Stimulated activated effector memory CD8-positive, alpha-beta T cell treated with anti-CD3 and anti-CD28 coated beads, Interleukin-12 subunit alpha, Interleukin-12 subunit beta, amount 100 ng/mL, for 72 hours (primary cell): ENCODE data around the gene MIX23.

Experiments
- ATAC-seq: fragments of 150-1000 bp; cut with Tn5 transposase; 2 replicates; pipeline ENCODE4 v1.10.0; 2021
- DNase-seq, 2 donors: peaks; one replicate each; pipeline ENCODE4 v3.0.0; 2021 to 2022; ENCODE audit warnings: low spot score in 2 of 2
- H3K27ac Mint-ChIP-seq: one replicate; pipeline ENCODE4 v1.8.0; 2022; ENCODE audit warnings: mild to moderate bottlenecking, mixed read lengths
- H3K36me3 Mint-ChIP-seq: one replicate; pipeline ENCODE4 v1.8.0; 2022; ENCODE audit warnings: mild to moderate bottlenecking, mixed read lengths
- H3K4me1 Mint-ChIP-seq: one replicate; pipeline ENCODE4 v1.8.0; 2022; ENCODE audit warnings: mixed read lengths
- H3K4me3 Mint-ChIP-seq: one replicate; pipeline ENCODE4 v1.8.0; 2022; ENCODE audit warnings: mild to moderate bottlenecking, mixed read lengths
- H3K9me3 Mint-ChIP-seq: one replicate; pipeline ENCODE4 v1.8.0; 2022; ENCODE audit warnings: mixed read lengths

Gene MIX23

GRCh38 chr3:122342803-122343202 is 40.2 kb downstream of the MIX23 start:
- Mint-ChIP-seq H3K36me3 (no peaks in the 10 kb centered on the region), H3K4me1 (no peaks in the 10 kb centered on the region), H3K4me3 (no peak overlapping the region), H3K27ac (no peak overlapping the region), H3K9me3 (no peaks in the 10 kb centered on the region)
- no peak for ATAC-seq
- DNase-seq, result no peak

DNA sequence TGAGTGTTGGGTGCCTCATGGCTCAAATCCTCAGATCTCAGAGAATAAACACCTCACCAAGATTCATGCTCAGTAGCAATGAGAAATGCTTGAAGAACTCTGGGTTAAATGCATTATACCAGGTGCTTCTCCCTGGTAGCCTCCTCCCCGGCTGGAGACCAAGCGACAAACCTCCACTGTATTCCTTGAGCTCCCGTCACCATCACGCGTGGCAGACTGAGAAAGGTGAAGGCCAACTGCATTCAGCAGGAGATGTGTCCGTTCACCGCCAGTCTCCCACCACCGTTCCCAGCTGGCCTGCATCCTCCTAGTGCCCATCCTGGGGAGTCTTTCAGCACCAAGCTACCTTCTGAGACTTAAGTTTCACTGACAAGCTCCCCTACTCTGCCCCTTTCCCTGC is 50.5 kb downstream of the MIX23 start:
- Mint-ChIP-seq H3K4me3 (no peak overlapping the region), H3K36me3 (no peaks in the 10 kb centered on the region), H3K27ac (no peak overlapping the region), H3K4me1 (no peaks in the 10 kb centered on the region), H3K9me3 (no peaks in the 10 kb centered on the region)
- no peak for DNase-seq
- no peak for ATAC-seq

DNA sequence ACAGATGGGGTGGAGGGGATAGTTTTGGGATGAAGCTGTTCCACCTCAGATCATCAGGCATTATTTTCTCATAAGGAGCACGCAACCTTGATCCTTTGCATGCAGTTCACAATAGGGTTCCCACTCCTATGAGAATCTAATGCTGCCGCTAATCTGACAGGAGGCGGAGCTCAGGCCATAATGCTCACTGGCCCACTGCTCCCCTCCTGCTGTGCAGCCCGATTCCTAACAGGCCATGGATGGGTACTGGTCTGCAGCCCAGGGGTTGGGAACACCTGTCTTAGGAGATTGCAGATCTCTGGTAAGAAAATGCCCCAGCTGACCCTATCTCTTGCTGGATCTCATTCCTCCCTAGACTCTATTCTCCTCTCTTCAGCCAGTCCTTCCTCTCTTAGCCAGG is 51.1 kb downstream of the MIX23 start:
- H3K27ac Mint-ChIP-seq, result no peak overlapping the region
- ATAC-seq (no peak), DNase-seq (no peak)
- no peaks in the 10 kb centered on the region for H3K4me1 Mint-ChIP-seq
- no peaks in the 10 kb centered on the region for H3K9me3 Mint-ChIP-seq
- no peak overlapping the region for H3K4me3 Mint-ChIP-seq
- no peaks in the 10 kb centered on the region for H3K36me3 Mint-ChIP-seq

DNA sequence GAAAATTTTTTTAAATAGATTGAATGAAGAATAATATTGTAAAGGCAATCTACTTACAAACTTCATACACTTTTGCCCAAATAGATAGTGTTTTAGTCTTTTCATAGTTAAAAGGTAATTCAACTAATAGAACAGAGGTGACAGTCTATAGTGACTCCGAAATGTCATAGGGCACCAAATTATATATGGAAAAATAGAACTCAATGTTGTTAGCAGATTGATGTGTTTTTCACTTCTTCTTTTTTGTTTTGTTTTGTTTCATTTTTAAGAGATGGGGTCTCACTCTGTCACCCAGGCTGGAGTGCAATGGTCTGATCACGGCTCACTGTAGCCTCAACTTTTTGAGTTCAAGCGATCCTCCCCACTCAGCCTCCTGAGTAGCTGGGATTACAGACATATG is 57.3 kb downstream of the MIX23 start:
- Mint-ChIP-seq H3K9me3 (no peaks in the 10 kb centered on the region), H3K4me1 (peaks cover 7% of the 10 kb centered on the region), H3K27ac (no peak overlapping the region), H3K4me3 (no peak overlapping the region), H3K36me3 (no peaks in the 10 kb centered on the region)
- ATAC-seq (no peak), DNase-seq (no peak)

DNA sequence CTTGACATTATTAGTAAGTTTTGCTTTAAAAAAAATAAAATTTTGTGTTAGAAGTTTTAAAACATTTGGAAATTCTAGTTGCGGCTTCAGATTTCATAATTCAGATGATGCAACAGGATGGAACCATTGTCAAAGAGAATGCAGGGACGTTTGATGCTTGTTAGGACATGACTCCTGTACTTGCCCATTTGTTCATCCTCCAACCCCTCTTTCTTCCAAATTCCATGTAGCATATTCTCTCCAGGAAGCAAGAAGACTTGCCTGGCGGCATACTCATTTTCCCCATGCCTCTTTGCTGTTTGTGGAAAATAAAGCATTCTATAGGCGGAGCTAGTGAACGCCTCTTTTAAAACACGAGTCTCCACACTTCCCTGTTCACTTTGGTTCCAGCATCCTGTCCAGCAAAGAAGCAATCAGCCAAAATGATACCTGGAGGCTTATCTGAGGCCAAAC is 58.1 kb downstream of the MIX23 start, which contains the start of gene CSTA:
Gene CSTA (plus strand): TSS at position 378 of the 453 bp plus-strand sequence. CDS start 45 bp downstream, at position 423.
- Mint-ChIP-seq H3K9me3 (no peaks in the 10 kb centered on the region), H3K4me3 (no peak within 1 kb of the TSS), H3K4me1 (peaks cover 7% of the 10 kb centered on the region), H3K36me3 (no peaks in the 10 kb centered on the region), H3K27ac (no peak within 1 kb of the TSS)
- ATAC-seq (no peak), DNase-seq (no peak)

GRCh38 chr3:122322095-122323075 is 60.6 kb downstream of the MIX23 start:
- no peak for DNase-seq
- no peaks in the 10 kb centered on the region for H3K9me3 Mint-ChIP-seq
- peak; percentile 82 for ATAC-seq
- peaks cover 7% of the 10 kb centered on the region for H3K4me1 Mint-ChIP-seq
- no peaks in the 10 kb centered on the region for H3K36me3 Mint-ChIP-seq
- H3K4me3 Mint-ChIP-seq, result no peak overlapping the region
- H3K27ac Mint-ChIP-seq, result no peak overlapping the region

DNA sequence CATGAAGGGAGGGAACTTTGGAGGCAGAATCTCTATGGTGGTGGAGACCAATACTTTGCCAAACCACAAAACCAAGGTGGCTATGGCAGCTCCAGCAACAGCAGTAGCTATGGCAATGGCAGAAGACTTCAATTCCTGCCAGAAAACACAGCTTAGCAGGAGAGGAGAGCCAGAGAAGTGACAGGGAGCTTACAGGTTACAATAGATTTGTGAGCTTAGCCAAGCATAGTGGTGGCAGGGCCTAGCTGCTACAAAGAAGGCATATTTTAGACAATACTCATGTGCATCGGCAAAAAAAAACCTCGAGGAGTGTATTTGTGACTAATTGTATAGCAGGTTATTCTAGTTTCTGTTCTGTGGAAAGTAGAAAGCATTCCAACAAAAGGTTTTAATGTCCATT is 64.4 kb downstream of the MIX23 start:
- no peak overlapping the region for H3K4me3 Mint-ChIP-seq
- no peaks in the 10 kb centered on the region for H3K36me3 Mint-ChIP-seq
- DNase-seq, result no peak
- peaks cover 7% of the 10 kb centered on the region for H3K4me1 Mint-ChIP-seq
- H3K9me3 Mint-ChIP-seq, result no peaks in the 10 kb centered on the region
- no peak for ATAC-seq
- H3K27ac Mint-ChIP-seq, result no peak overlapping the region

DNA sequence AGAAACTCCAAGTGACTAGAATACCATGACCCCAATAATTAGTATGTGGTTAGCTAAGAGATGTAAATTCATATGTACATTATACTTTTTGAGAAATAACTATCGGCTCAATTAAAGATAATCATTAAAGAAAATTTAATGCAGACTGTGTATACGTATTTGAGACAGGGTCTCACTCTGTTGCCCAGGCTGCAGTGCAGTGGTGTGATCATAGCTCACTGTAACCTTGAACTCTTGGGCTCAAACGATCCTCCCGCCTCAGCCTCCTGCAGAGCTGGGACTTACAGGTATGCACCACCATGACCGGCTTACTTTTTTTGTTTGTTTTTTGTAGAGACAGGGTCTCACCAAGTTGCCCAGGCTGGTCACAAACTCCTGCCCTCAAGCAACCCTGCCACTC is 66.7 kb downstream of the MIX23 start:
- Mint-ChIP-seq H3K4me3 (no peak overlapping the region), H3K27ac (no peak overlapping the region), H3K36me3 (no peaks in the 10 kb centered on the region), H3K4me1 (peaks cover 6% of the 10 kb centered on the region), H3K9me3 (no peaks in the 10 kb centered on the region)
- no peak for DNase-seq
- ATAC-seq, result no peak

- Mint-ChIP-seq H3K9me3 (no peaks in the 10 kb centered on the region), H3K4me3 (no peak overlapping the region), H3K4me1 (peaks cover 6% of the 10 kb centered on the region), H3K27ac (no peak overlapping the region), H3K36me3 (no peaks in the 10 kb centered on the region)
- DNase-seq (no peak), ATAC-seq (no peak)
These were observed 67.4 kb downstream of the MIX23 start for GRCh38 chr3:122315619-122316018.

GRCh38 chr3:122314228-122314876 is 68.7 kb downstream of the MIX23 start:
- DNase-seq, result no peak
- ATAC-seq, result no peak
- Mint-ChIP-seq H3K4me3 (no peak overlapping the region), H3K4me1 (peaks cover 6% of the 10 kb centered on the region), H3K9me3 (no peaks in the 10 kb centered on the region), H3K27ac (no peak overlapping the region), H3K36me3 (no peaks in the 10 kb centered on the region)

GRCh38 chr3:122313281-122313680 is 69.8 kb downstream of the MIX23 start:
- H3K27ac Mint-ChIP-seq, result no peak overlapping the region
- no peaks in the 10 kb centered on the region for H3K36me3 Mint-ChIP-seq
- H3K4me1 Mint-ChIP-seq, result peaks cover 6% of the 10 kb centered on the region

GRCh38 chr3:122312826-122313225 is 70.2 kb downstream of the MIX23 start:
- ATAC-seq, result no peak
- no peaks in the 10 kb centered on the region for H3K9me3 Mint-ChIP-seq
- no peaks in the 10 kb centered on the region for H3K36me3 Mint-ChIP-seq
- H3K4me3 Mint-ChIP-seq, result no peak overlapping the region
- DNase-seq, result no peak
- H3K27ac Mint-ChIP-seq, result no peak overlapping the region
- peaks cover 6% of the 10 kb centered on the region for H3K4me1 Mint-ChIP-seq

More at GRCh38 chr3:122313281-122313680, 69.8 kb downstream of the MIX23 start:
- no peak for DNase-seq
- Mint-ChIP-seq H3K4me3 (no peak overlapping the region), H3K9me3 (no peaks in the 10 kb centered on the region)
- ATAC-seq, result no peak

- Mint-ChIP-seq H3K4me1 (peaks cover 6% of the 10 kb centered on the region), H3K4me3 (no peak overlapping the region), H3K9me3 (no peaks in the 10 kb centered on the region), H3K27ac (no peak overlapping the region), H3K36me3 (no peaks in the 10 kb centered on the region)
- DNase-seq (no peak), ATAC-seq (no peak)
These were observed 72.7 kb downstream of the MIX23 start for GRCh38 chr3:122310361-122310760.
